Tibial nerve (tissue), 3 donors: ENCODE results near the gene PSME4.

Experiments
- POLR2A ChIP-seq, 2 donors: fragments of 450-650 bp; IDR thresholded peaks; one replicate each; pipeline ENCODE4 v1.6.1; 2017; ENCODE audit warnings: antibody characterized with exemption in 2 of 2, mild to moderate bottlenecking in 2 of 2, moderate library complexity in 2 of 2
- TF ChIP-seq, protein P1 (sequence below), 5 experiments: fragments of 200-600 bp in 3 of 5; fragments of 450-650 bp in 2 of 5; sonication (generic) in 3 of 5; IDR thresholded peaks; one replicate each; pipeline ENCODE4 v1.5.1; 2016 to 2019; ENCODE audit warnings: antibody characterized with exemption in 5 of 5, mild to moderate bottlenecking in 3 of 5, moderate library complexity in 2 of 5

DNA sequence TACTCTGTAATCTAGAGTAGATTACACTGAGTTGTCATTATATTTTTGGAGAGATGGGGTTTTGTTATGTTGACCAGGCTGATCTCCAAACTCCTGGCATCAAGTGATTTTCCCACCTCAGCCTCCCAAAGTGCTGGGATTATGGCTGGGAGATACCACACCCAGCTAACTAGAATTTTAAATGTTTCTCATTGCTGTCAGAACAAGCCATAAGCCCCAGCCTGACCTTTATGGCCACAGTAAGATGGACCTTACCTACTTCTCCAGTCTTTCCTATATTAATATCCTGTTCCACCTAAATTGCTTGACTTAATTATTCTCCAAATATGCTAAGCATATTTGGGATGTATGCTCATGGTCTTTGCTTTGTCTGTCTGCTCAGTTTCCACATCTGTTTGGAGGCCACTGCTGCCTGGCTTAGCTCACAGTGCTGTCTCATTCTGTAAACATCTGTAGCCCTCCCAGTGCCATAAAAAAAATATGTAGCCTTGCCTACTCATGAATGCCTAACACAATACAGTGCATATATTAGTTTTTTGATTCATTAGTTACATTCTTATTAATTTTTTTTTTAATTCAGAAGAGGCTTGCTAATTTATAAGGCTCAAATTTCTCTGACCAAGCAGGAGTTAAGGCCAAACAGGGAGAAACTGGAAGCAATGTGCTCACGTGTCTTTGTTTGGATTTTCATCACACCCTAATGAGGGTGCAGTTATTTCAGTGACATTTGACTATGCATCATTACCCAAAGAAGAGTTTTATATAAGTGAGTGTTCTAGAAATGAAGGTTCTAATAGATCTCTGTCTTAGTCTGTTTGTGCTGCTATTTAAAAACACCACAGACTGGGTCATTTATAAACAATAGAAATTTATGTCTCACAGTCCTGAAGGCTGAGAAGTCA is 45.3 kb upstream of the PSME4 start:
- TF ChIP-seq, protein P1, sequence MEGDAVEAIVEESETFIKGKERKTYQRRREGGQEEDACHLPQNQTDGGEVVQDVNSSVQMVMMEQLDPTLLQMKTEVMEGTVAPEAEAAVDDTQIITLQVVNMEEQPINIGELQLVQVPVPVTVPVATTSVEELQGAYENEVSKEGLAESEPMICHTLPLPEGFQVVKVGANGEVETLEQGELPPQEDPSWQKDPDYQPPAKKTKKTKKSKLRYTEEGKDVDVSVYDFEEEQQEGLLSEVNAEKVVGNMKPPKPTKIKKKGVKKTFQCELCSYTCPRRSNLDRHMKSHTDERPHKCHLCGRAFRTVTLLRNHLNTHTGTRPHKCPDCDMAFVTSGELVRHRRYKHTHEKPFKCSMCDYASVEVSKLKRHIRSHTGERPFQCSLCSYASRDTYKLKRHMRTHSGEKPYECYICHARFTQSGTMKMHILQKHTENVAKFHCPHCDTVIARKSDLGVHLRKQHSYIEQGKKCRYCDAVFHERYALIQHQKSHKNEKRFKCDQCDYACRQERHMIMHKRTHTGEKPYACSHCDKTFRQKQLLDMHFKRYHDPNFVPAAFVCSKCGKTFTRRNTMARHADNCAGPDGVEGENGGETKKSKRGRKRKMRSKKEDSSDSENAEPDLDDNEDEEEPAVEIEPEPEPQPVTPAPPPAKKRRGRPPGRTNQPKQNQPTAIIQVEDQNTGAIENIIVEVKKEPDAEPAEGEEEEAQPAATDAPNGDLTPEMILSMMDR (IDR thresholded peaks at IDR 0.05) = no peak
- TF ChIP-seq POLR2A (IDR thresholded peaks at IDR 0.05) = no peak
